K562 (cell line): ENCODE measurements around the gene ZNF366. TPM values are rescaled to one million over a fixed set of nuclear protein-coding genes. Genes with fewer than 3 reads are reported as not detected.
A peak's percentile ranks its signal among the peaks of the same experiment; 100 is the strongest.

ENCODE experiments used
- BACH1 ChIP-seq: fragments of 200-800 bp; sonication (Bioruptor generic); IDR thresholded peaks from 2 replicates; pipeline ENCODE4 v1.6.1; 2016; ENCODE audit warnings: missing genetic modification characterization, missing compliant biosample characterization
- C11orf30 ChIP-seq: fragments of 450-650 bp; IDR thresholded peaks from 2 replicates; pipeline ENCODE4 v1.6.1; 2016; ENCODE audit warnings: low read depth, mild to moderate bottlenecking
- CBX5 ChIP-seq: IDR thresholded peaks from 2 replicates; pipeline ENCODE4 v1.6.1; 2014; ENCODE audit warnings: low read depth, borderline replicate concordance
- CEBPB ChIP-seq: fragments of 450-650 bp; IDR thresholded peaks from 2 replicates; pipeline ENCODE4 v1.6.1; 2016; ENCODE audit warnings: missing genetic modification characterization, missing compliant biosample characterization
- DEAF1 ChIP-seq: fragments of 450-650 bp; formaldehyde crosslinking; IDR thresholded peaks from 2 replicates; pipeline ENCODE4 v1.4.0; 2020; ENCODE audit warnings: mild to moderate bottlenecking, moderate library complexity
- E2F6 ChIP-seq, 2 experiments: IDR thresholded peaks; 2 replicates each; pipeline ENCODE4 v1.6.1; 2011; ENCODE audit warnings: borderline replicate concordance in 1 of 2, control low read depth in 1 of 2, low read depth in 1 of 2, low read length in 1 of 2, mild to moderate bottlenecking in 1 of 2, mixed read lengths in 1 of 2, moderate library complexity in 1 of 2; ENCODE audit not compliant: insufficient read depth in 1 of 2, insufficient read length in 1 of 2, poor library complexity in 1 of 2, severe bottlenecking in 1 of 2; ENCODE audit errors: extremely low read depth in 1 of 2
- E4F1 ChIP-seq: fragments of 250-450 bp; sonication (Bioruptor Pico); IDR thresholded peaks from 2 replicates; pipeline ENCODE4 v1.5.0; 2021; ENCODE audit warnings: mild to moderate bottlenecking, borderline replicate concordance
- ETV6 ChIP-seq, 3 experiments: fragments of 150-350 bp in 1 of 3; sonication (generic) in 1 of 3; formaldehyde crosslinking in 1 of 3; IDR thresholded peaks; 2 replicates each; pipeline versions ENCODE4 v1.6.1 to v1.8.0; 2014 to 2022; ENCODE audit warnings: borderline replicate concordance in 2 of 3, low read depth in 2 of 3, antibody characterized with exemption in 1 of 3, low read length in 1 of 3, mild to moderate bottlenecking in 1 of 3, missing genetic modification reagents in 1 of 3
- FOXK1 ChIP-seq: sonication (generic); formaldehyde crosslinking; IDR thresholded peaks from 2 replicates; pipeline ENCODE4 v1.8.0; 2022; ENCODE audit warnings: missing genetic modification reagents, mild to moderate bottlenecking, borderline replicate concordance
- HDAC3 ChIP-seq: fragments of 450-650 bp; IDR thresholded peaks from 2 replicates; pipeline ENCODE4 v1.6.1; 2018; ENCODE audit warnings: borderline replicate concordance, mild to moderate bottlenecking, moderate library complexity; ENCODE audit not compliant: partially characterized antibody
- MAZ ChIP-seq, 2 experiments: fragments of 450-650 bp in 1 of 2; sonication (generic) in 1 of 2; formaldehyde crosslinking; IDR thresholded peaks in 1 of 2; conservative IDR thresholded peaks in 1 of 2; 2 replicates each; pipeline versions ENCODE4 v1.4.0 to v1.5.0; 2020; ENCODE audit warnings: mild to moderate bottlenecking in 1 of 2, missing genetic modification reagents in 1 of 2
- NR2F6 ChIP-seq: fragments of 450-650 bp; formaldehyde crosslinking; IDR thresholded peaks from 2 replicates; pipeline ENCODE4 v1.4.0; 2020; ENCODE audit warnings: mild to moderate bottlenecking
- POLR2AphosphoS5 ChIP-seq: IDR thresholded peaks from 2 replicates; pipeline ENCODE4 v1.6.1; 2011; ENCODE audit warnings: mild to moderate bottlenecking, low read depth, low read length, moderate library complexity; ENCODE audit not compliant: control insufficient read depth, insufficient read depth
- RUNX1 ChIP-seq: sonication (generic); IDR thresholded peaks from 2 replicates; pipeline ENCODE4 v1.6.1; 2016; ENCODE audit warnings: antibody characterized with exemption, low read depth
- STAG1 ChIP-seq: sonication (generic); formaldehyde crosslinking; IDR thresholded peaks from 2 replicates; pipeline ENCODE4 v1.5.0; 2020; ENCODE audit warnings: missing genetic modification reagents, borderline replicate concordance
- TAF7 ChIP-seq: fragments of 450-650 bp; IDR thresholded peaks from 2 replicates; pipeline ENCODE4 v1.6.1; 2016; ENCODE audit warnings: missing genetic modification characterization, missing compliant biosample characterization
- ZBTB33 ChIP-seq: sonication (generic); formaldehyde crosslinking; IDR thresholded peaks from 2 replicates; pipeline ENCODE4 v1.8.1; 2023; ENCODE audit warnings: mild to moderate bottlenecking, missing genetic modification reagents
- ZFP1 ChIP-seq: fragments of 450-650 bp; formaldehyde crosslinking; IDR thresholded peaks from 2 replicates; pipeline ENCODE4 v1.4.0; 2020; ENCODE audit warnings: mild to moderate bottlenecking, mixed read lengths
- ZNF253 ChIP-seq: fragments of 250-450 bp; sonication (Bioruptor Pico); conservative IDR thresholded peaks from 2 replicates; pipeline ENCODE4 v1.6.1; 2021; ENCODE audit warnings: mild to moderate bottlenecking
- ZNF717 ChIP-seq: fragments of 250-450 bp; sonication (Bioruptor Pico); IDR thresholded peaks from 2 replicates; pipeline ENCODE4 v1.5.0; 2021
- ZNF76 ChIP-seq: fragments of 250-450 bp; sonication (Bioruptor Pico); IDR thresholded peaks from 2 replicates; pipeline ENCODE4 v1.4.0; 2020; ENCODE audit warnings: mild to moderate bottlenecking, moderate library complexity, borderline replicate concordance
- polyA plus RNA-seq, 8 experiments: library from polyadenylated mRNA; depleted of rRNA in 4 of 8; stranded (reverse) in 5 of 8; unstranded in 3 of 8; fragments of >200 nt; fragmentation: Nextera tagmentation in 2 of 8; fragmentation: Illumina TruSeq in 1 of 8; extraction: Ambion mirVana in 2 of 8; extraction: Trizol in 1 of 8; gene quantifications; 2 replicates each; pipeline versions ENCODE4 v1.2.1 to v1.2.3, GENCODE V29; 2011 to 2014; ENCODE audit warnings: inconsistent platforms in 1 of 8, missing spikeins in 1 of 8
- total RNA-seq, 7 experiments: library from RNA; depleted of rRNA in 6 of 7; stranded (reverse); fragments of >200 nt in 6 of 7; fragmentation: Illumina TruSeq in 2 of 7; extraction: Trizol in 2 of 7; gene quantifications; 2 replicates each; pipeline versions ENCODE4 v1.2.1 to v1.2.3, GENCODE V29; 2011 to 2021; ENCODE audit warnings: low replicate concordance in 1 of 7

ZNF366 gene
- total and polyA plus RNA-seq, 9 of the 15 experiments (the other 6 are each of a cell fraction or from before 2014, with no cell fraction given), result not detected

GRCh38 chr5:72480841-72481240, 26.4 kb downstream of the ZNF366 start (continued):
- TF ChIP-seq MAZ (CRISPR knock-in tag; conservative IDR thresholded peaks at IDR 0.05 in 1 of 2, IDR thresholded peaks at IDR 0.05 in 1 of 2), result no peak
- no peak for TF ChIP-seq RUNX1
- TF ChIP-seq E2F6 (IDR thresholded peaks at IDR 0.05; ENCODE audit: borderline replicate concordance in 1 of 2, extremely low read depth in 1 of 2, insufficient read depth in 1 of 2, insufficient read length in 1 of 2, low read depth in 1 of 2, low read length in 1 of 2, poor library complexity in 1 of 2, severe bottlenecking in 1 of 2), result peak in 1 of 2 experiments; percentile 19
- no peak for TF ChIP-seq NR2F6 (CRISPR knock-in tag)
- TF ChIP-seq HDAC3, result no peak
- no peak for TF ChIP-seq POLR2AphosphoS5
- peak; percentile 6; the same call in 1 of the 2 replicates for TF ChIP-seq C11orf30
- TF ChIP-seq BACH1 (tag), result no peak
- no peak for TF ChIP-seq E4F1 (CRISPR knock-in tag)
- peak; percentile 29; the same call in 1 of the 2 replicates for TF ChIP-seq CEBPB (tag)
- no peak for TF ChIP-seq CBX5
- no peak for TF ChIP-seq ETV6 (IDR thresholded peaks at IDR 0.05; ENCODE audit: borderline replicate concordance in 1 of 2, low read depth in 2 of 2, low read length in 1 of 2)
- no peak for TF ChIP-seq ETV6 (CRISPR knock-in tag; IDR thresholded peaks at IDR 0.05; ENCODE audit: borderline replicate concordance)
- TF ChIP-seq FOXK1, result no peak
- no peak for TF ChIP-seq STAG1 (CRISPR knock-in tag)
- no peak for TF ChIP-seq TAF7 (tag)
- TF ChIP-seq ZNF76, result no peak
- TF ChIP-seq ZNF253 (CRISPR knock-in tag), result no peak
- no peak for TF ChIP-seq DEAF1 (CRISPR knock-in tag)
- TF ChIP-seq ZBTB33 (CRISPR knock-in tag), result no peak
- no peak for TF ChIP-seq ZFP1 (CRISPR knock-in tag)
- TF ChIP-seq ZNF717, result no peak
